Measurements from ENCODE around the gene APOL4.
"Not testable (repeated sequence)": the region's sequence is repeated elsewhere in the genome, so short reads cannot be mapped to it uniquely, and the experiment has no call there.

The APOL4 gene

GRCh38 chr22:36204632-36205015 is 3.0 kb upstream of the APOL4 start:
- H3K4me3 ChIP-seq (ENCODE audit: low read length): no peak overlapping the region
- no peak for DNase-seq (ENCODE audit: low read depth)
- no peak for TF ChIP-seq CTCF (conservative IDR thresholded peaks at IDR 0.05; ENCODE audit: low read depth, low read length)

GRCh38 chr22:36204001-36204631 is 2.5 kb upstream of the APOL4 start:
- TF ChIP-seq CTCF (conservative IDR thresholded peaks at IDR 0.05; ENCODE audit: low read depth, low read length): no peak
- H3K4me3 ChIP-seq (ENCODE audit: low read length): no peak overlapping the region
- DNase-seq (ENCODE audit: low read depth): no peak

- H3K4me3 ChIP-seq (ENCODE audit: low read length); DNase-seq (ENCODE audit: low read depth): not testable (repeated sequence)
Observed at GRCh38 chr22:36203441-36203840, 1.8 kb upstream of the APOL4 start.

DNA sequence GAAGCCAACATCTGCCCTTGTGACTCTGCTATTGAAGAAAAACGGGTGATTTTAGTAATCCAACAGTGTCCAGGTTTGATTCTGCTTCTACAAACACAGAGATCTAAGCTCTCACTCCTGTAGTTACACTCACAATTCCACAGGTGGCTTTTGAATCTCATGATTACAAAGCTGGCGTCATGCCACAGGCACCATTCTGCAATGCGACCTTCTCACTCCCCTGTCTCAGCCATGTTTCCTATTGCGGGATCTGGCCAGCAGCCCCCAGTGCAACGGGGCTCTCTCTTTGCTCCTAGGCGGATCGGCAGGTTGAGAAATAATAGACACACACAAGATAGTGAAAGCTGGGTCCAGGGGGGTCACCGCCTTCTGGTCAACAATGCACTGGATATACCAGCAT is 1.3 kb upstream of the APOL4 start:
- H3K4me3 ChIP-seq (ENCODE audit: low read length); DNase-seq (ENCODE audit: low read depth): not testable (repeated sequence)

DNA sequence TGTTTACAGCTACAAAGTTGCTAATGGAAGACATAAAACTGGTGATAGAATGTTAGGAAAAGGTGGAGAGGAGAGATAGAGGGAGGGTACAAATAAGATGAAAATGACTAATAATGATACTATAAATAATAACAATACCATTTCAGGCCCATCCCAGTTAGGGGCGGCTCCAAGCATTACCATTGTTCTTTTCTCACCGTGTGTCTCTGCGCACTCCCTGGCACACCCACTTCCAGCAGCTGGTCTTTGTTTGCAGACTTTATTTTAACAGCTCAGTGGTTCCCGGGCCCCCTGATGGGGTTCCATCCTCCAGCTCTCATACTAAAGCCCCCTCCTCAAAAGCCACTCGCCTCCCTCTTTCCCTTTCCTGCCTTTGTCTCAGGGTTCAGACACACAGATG is 584 bp downstream of the APOL4 start:
- not testable (repeated sequence) for H3K4me3 ChIP-seq (ENCODE audit: low read length); DNase-seq (ENCODE audit: low read depth)

DNA sequence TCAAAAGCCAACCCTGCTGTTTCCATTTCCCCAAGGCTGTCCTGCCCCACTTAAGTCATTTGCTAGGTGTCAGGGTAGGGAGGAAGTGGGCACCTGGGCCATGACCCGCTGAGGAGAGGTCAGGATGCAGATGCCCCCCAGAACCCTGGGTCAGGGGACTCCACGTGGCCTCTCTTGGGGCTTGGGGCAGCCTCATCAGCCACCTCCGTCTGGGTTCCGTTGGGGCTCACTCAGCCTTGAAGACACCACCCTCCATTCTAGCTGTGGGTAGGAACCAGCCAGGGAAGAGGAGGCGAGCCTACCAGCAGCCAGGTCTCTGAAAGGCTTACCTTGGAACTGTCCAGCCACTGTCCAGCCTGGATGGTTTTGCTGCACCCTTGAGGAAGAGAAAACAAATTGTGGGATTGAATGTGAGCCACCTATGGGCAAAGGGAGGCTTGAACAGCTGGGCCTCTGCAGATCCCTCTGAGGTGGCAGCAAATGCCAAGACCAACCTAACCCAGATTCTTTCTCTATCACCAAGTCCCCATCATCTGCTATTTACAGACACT is 2.5 kb downstream of the APOL4 start:
- no peak overlapping the region for H3K4me3 ChIP-seq (ENCODE audit: low read length)
- DNase-seq (ENCODE audit: low read depth): no peak
- TF ChIP-seq CTCF (conservative IDR thresholded peaks at IDR 0.05; ENCODE audit: low read depth, low read length): no peak

DNA sequence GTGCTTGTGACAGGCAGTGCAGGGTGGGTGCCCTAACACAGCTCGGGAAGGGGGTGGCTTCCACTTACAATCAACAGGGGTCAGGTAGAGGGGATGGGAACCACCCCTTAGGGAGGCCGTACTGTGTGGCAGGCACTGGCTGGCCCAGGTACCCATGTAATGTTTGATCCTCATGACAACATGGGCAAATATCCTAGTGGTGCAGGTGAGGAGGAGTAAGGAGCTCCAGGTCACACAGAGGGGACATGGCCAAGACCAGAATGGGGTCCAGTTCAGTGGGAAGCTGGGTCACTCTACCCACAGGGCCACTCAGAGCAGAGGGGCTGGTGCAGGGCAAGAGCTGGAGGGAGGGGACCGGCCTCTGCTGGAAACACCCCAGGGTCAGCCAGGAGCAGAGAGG is 3.1 kb downstream of the APOL4 start:
- no peak for DNase-seq (ENCODE audit: low read depth)
- H3K4me3 ChIP-seq (ENCODE audit: low read length): no peak overlapping the region
- TF ChIP-seq CTCF (conservative IDR thresholded peaks at IDR 0.05; ENCODE audit: low read depth, low read length): no peak

GRCh38 chr22:36197514-36198146 is 4.0 kb downstream of the APOL4 start:
- TF ChIP-seq CTCF (conservative IDR thresholded peaks at IDR 0.05; ENCODE audit: low read depth, low read length): no peak
- DNase-seq (ENCODE audit: low read depth): no peak
- H3K4me3 ChIP-seq (ENCODE audit: low read length): no peak overlapping the region

Measured in retinal pigment epithelial cell (primary cell).